ENCODE measurements around the gene DDIT3.

DNA sequence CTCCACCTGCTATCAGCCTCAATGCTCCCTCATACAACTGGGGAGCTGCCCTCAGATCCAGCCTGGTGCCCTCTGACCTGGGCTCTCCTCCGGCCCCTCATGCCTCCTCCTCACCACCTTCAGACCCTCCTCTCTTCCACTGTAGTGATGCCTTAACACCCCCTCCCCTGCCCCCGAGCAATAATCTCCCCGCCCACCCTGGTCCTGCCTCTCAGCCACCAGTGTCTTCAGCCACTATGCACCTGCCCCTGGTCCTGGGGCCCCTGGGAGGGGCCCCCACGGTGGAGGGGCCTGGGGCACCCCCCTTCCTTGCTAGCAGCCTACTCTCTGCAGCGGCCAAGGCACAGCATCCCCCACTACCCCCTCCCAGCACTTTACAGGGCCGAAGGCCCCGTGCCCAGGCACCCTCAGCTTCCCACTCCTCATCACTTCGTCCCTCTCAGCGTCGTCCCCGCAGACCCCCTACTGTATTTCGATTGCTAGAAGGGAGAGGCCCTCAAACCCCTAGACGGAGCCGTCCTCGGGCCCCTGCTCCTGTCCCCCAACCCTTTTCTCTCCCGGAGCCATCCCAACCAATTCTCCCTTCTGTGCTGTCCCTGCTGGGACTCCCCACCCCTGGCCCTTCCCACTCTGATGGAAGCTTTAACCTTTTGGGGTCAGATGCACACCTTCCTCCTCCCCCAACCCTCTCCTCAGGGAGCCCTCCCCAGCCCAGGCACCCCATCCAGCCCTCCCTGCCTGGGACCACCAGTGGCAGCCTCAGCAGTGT, 5.5 kb upstream of the DDIT3 start:
- TF ChIP-seq CEBPB (IDR thresholded peaks at IDR 0.05) (no peak), NFIC (IDR thresholded peaks at IDR 0.05) (no peak), TAF1 (IDR thresholded peaks at IDR 0.05; ENCODE audit: low read depth) (no peak), EGR1 (IDR thresholded peaks at IDR 0.05) (no peak), EP300 (IDR thresholded peaks at IDR 0.05; ENCODE audit: borderline replicate concordance) (no peak), YY1 (IDR thresholded peaks at IDR 0.05; ENCODE audit: low read depth) (no peak), CREB1 (IDR thresholded peaks at IDR 0.05; ENCODE audit: low read depth) (no peak), FOXM1 (IDR thresholded peaks at IDR 0.05; ENCODE audit: borderline replicate concordance, low read depth) (no peak), RAD21 (IDR thresholded peaks at IDR 0.05; ENCODE audit: low read depth) (no peak), TCF12 (IDR thresholded peaks at IDR 0.05; ENCODE audit: low read depth) (no peak), TEAD4 (IDR thresholded peaks at IDR 0.05) (no peak)
- TF ChIP-seq, protein P1, sequence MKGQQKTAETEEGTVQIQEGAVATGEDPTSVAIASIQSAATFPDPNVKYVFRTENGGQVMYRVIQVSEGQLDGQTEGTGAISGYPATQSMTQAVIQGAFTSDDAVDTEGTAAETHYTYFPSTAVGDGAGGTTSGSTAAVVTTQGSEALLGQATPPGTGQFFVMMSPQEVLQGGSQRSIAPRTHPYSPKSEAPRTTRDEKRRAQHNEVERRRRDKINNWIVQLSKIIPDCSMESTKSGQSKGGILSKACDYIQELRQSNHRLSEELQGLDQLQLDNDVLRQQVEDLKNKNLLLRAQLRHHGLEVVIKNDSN (IDR thresholded peaks at IDR 0.05), result no peak
- TF ChIP-seq, protein P2, sequence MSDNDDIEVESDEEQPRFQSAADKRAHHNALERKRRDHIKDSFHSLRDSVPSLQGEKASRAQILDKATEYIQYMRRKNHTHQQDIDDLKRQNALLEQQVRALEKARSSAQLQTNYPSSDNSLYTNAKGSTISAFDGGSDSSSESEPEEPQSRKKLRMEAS (IDR thresholded peaks at IDR 0.05), result no peak
- TF ChIP-seq, protein P3, sequence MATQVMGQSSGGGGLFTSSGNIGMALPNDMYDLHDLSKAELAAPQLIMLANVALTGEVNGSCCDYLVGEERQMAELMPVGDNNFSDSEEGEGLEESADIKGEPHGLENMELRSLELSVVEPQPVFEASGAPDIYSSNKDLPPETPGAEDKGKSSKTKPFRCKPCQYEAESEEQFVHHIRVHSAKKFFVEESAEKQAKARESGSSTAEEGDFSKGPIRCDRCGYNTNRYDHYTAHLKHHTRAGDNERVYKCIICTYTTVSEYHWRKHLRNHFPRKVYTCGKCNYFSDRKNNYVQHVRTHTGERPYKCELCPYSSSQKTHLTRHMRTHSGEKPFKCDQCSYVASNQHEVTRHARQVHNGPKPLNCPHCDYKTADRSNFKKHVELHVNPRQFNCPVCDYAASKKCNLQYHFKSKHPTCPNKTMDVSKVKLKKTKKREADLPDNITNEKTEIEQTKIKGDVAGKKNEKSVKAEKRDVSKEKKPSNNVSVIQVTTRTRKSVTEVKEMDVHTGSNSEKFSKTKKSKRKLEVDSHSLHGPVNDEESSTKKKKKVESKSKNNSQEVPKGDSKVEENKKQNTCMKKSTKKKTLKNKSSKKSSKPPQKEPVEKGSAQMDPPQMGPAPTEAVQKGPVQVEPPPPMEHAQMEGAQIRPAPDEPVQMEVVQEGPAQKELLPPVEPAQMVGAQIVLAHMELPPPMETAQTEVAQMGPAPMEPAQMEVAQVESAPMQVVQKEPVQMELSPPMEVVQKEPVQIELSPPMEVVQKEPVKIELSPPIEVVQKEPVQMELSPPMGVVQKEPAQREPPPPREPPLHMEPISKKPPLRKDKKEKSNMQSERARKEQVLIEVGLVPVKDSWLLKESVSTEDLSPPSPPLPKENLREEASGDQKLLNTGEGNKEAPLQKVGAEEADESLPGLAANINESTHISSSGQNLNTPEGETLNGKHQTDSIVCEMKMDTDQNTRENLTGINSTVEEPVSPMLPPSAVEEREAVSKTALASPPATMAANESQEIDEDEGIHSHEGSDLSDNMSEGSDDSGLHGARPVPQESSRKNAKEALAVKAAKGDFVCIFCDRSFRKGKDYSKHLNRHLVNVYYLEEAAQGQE (IDR thresholded peaks at IDR 0.05; ENCODE audit: low read depth), result no peak
